Retinal pigment epithelial cell (primary cell): ENCODE results near the gene NIPSNAP2.
"Not testable (repeated sequence)": the region's sequence is repeated elsewhere in the genome, so short reads cannot be mapped to it uniquely, and the experiment has no call there.

Experiments used
- DNase-seq: peaks from one replicate; pipeline ENCODE4 v3.0.0-alpha.2; 2010; ENCODE audit warnings: low read depth
- H3K4me3 ChIP-seq: 2 replicates; pipeline ENCODE4 v1.5.1; 2011; ENCODE audit warnings: mild to moderate bottlenecking, low read length, control low read depth, moderate library complexity
- CTCF ChIP-seq: conservative IDR thresholded peaks from 2 replicates; pipeline ENCODE4 v1.5.1; 2011; ENCODE audit warnings: low read depth, low read length, control low read depth, inconsistent platforms

NIPSNAP2 gene

GRCh38 chr7:56007891-56008290 is 43.5 kb downstream of the NIPSNAP2 start:
- TF ChIP-seq CTCF: no peak
- H3K4me3 ChIP-seq: no peak overlapping the region
- peak; percentile 34 for DNase-seq

GRCh38 chr7:56009695-56010094 is 45.3 kb downstream of the NIPSNAP2 start:
- H3K4me3 ChIP-seq: no peak overlapping the region
- peak; percentile 63 for DNase-seq
- peak; percentile 7 for TF ChIP-seq CTCF

GRCh38 chr7:56017015-56017414 is 52.6 kb downstream of the NIPSNAP2 start:
- H3K4me3 ChIP-seq, DNase-seq: not testable (repeated sequence)

GRCh38 chr7:56019501-56019900 is 55.1 kb downstream of the NIPSNAP2 start:
- DNase-seq: no peak
- TF ChIP-seq CTCF: no peak

GRCh38 chr7:56023500-56023899 is 59.1 kb downstream of the NIPSNAP2 start:
- TF ChIP-seq CTCF: no peak
- no peak for DNase-seq
- H3K4me3 ChIP-seq: no peak overlapping the region

More at GRCh38 chr7:56019501-56019900, 55.1 kb downstream of the NIPSNAP2 start:
- no peak overlapping the region for H3K4me3 ChIP-seq

- no peak overlapping the region for H3K4me3 ChIP-seq
- no peak for TF ChIP-seq CTCF
- no peak for DNase-seq
These were observed 62.2 kb downstream of the NIPSNAP2 start for GRCh38 chr7:56026538-56026937.

GRCh38 chr7:56028942-56029630 is 64.7 kb downstream of the NIPSNAP2 start:
- no peak overlapping the region for H3K4me3 ChIP-seq
- no peak for DNase-seq

More at GRCh38 chr7:56028942-56029630, 64.7 kb downstream of the NIPSNAP2 start:
- TF ChIP-seq CTCF: no peak
